T1000 (cell line): ENCODE results near the gene FAM13A.
"Not testable (repeated sequence)": the region's sequence is repeated elsewhere in the genome, so short reads cannot be mapped to it uniquely, and the experiment has no call there.

Experiments
- DNase-seq: peaks from one replicate; lab custom pipeline; 2025; ENCODE audit warnings: mixed read lengths; lab: John Stamatoyannopoulos, UW

FAM13A gene

GRCh38 chr4:89042055-89042454 lies 14.9 kb downstream of the FAM13A start:
- no peak for DNase-seq

GRCh38 chr4:89039730-89040338 lies 17.2 kb downstream of the FAM13A start:
- DNase-seq = no peak

GRCh38 chr4:89036535-89036934 lies 20.4 kb downstream of the FAM13A start:
- DNase-seq = no peak

GRCh38 chr4:89031272-89031671 lies 25.7 kb downstream of the FAM13A start:
- no peak for DNase-seq

- DNase-seq = no peak
Observed at GRCh38 chr4:89029591-89029990, 27.4 kb downstream of the FAM13A start.

GRCh38 chr4:89026542-89026941 lies 30.4 kb downstream of the FAM13A start:
- no peak for DNase-seq

GRCh38 chr4:89024051-89024675 lies 32.8 kb downstream of the FAM13A start:
- no peak for DNase-seq

GRCh38 chr4:89023140-89023539 lies 33.8 kb downstream of the FAM13A start:
- DNase-seq = no peak

- no peak for DNase-seq
Observed at GRCh38 chr4:89022426-89023128, 34.4 kb downstream of the FAM13A start.

- no peak for DNase-seq
Observed at GRCh38 chr4:89021684-89022083, 35.3 kb downstream of the FAM13A start.

GRCh38 chr4:89021062-89021461 lies 35.9 kb downstream of the FAM13A start:
- DNase-seq = no peak

GRCh38 chr4:89014897-89015296 lies 42.1 kb downstream of the FAM13A start:
- not testable (repeated sequence) for DNase-seq

GRCh38 chr4:89009761-89010369 lies 47.1 kb downstream of the FAM13A start:
- DNase-seq = no peak

GRCh38 chr4:89009115-89009514 lies 47.9 kb downstream of the FAM13A start:
- no peak for DNase-seq

GRCh38 chr4:89008166-89008565 lies 48.8 kb downstream of the FAM13A start:
- DNase-seq = no peak

- no peak for DNase-seq
Observed at GRCh38 chr4:89007338-89007939, 49.5 kb downstream of the FAM13A start.

- DNase-seq = no peak
Observed at GRCh38 chr4:89006307-89006706, 50.7 kb downstream of the FAM13A start.

GRCh38 chr4:89005066-89005465 lies 51.9 kb downstream of the FAM13A start:
- DNase-seq = not testable (repeated sequence)

- DNase-seq = no peak
Observed at GRCh38 chr4:89001647-89002445, 55.1 kb downstream of the FAM13A start.

- no peak for DNase-seq
Observed at GRCh38 chr4:89000844-89001360, 56.1 kb downstream of the FAM13A start.

- no peak for DNase-seq
Observed at GRCh38 chr4:89000382-89000781, 56.6 kb downstream of the FAM13A start.
